Amniotic stem cell (primary cell): Measurements from ENCODE around the gene ENG.
"Not testable (repeated sequence)": the region's sequence is repeated elsewhere in the genome, so short reads cannot be mapped to it uniquely, and the experiment has no call there.

Experiments used
- DNase-seq: peaks from one replicate; lab custom pipeline; 2025; lab: John Stamatoyannopoulos, UW

Gene ENG

DNA sequence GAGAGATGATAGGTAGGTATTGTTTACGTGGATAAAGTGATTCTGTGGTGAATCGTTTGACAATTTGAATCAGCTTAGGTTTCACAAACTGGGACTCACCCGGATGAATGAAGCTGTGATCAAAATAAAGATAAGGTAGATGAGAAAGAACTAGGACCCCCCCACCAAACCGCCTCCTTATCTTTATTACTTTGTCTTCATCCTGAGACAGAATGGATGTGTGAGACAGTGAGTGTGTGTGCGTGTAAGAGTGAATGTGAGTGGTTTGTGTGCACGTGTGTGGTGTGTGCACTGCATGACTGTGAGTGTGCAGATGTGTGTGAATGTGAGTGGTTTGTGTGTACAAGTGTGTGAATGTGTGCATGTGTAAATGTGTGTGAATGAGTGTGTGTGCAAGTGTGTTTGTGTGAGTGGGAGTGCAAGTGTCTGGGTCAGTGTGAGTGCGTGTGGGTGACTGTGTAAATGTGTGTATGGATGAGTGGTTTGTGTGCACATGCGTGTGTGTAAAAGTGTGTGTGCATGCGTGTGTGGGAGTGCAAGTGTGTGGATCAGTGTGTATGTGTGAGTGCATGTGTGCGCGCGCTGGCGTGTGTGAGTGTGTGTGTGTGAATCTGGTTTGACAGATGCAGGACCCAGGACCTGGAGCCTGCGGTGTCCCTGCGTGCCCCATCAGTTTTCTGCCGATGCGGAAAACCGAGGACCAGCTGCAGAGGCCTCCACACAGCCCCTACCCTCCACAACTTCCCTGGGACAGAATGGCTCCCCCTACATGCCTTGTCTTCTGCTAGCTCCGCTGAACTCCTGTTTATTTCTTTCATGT, 11.4 kb upstream of the ENG start:
- no peak for DNase-seq

GRCh38 chr9:127863191-127863621, 8.7 kb upstream of the ENG start:
- no peak for DNase-seq

DNA sequence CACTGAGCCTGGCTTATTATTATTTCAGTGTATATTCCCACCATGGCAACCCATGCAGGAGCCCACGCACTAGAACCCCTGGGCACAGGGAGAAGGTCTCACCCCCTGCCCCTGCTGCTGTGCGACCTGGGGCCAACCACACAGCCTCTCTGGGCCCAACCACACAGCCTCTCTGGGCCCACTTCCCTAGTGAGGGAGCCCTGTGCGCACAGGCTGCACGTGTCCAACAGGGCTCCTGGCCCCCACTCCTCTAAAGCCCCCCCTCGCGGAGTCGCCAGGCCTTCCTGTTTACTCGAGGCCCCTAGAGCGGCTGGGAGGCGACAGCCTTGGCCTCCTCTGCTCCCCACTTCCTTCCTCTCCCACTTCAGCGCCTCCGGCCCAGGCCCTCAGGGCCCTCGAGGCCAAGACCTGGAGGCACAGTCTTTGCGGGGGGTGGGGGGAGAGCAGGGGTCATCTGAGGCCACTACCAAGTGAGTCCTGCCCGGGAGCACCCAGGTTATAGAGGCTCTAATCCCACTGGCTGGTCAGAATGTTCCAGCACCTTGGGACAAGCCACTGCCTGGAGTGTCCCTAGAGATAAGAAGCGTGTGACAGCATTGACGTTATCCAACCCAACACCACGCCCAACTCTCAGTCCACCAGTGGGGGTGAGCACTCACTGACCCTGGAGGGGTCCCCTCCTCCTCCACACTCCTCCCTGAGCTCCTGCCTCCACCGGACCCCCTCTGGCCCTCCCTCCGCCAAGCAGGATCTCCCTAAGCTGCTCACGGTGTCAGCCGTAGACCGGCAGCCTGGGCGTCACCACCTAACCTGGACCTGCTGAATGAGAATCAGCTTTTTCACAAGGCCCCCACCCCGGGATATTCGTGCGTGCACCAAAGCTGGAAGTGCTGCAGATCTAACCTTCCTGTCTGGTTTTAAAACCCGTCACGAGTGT, 7.9 kb upstream of the ENG start:
- DNase-seq = no peak

DNA sequence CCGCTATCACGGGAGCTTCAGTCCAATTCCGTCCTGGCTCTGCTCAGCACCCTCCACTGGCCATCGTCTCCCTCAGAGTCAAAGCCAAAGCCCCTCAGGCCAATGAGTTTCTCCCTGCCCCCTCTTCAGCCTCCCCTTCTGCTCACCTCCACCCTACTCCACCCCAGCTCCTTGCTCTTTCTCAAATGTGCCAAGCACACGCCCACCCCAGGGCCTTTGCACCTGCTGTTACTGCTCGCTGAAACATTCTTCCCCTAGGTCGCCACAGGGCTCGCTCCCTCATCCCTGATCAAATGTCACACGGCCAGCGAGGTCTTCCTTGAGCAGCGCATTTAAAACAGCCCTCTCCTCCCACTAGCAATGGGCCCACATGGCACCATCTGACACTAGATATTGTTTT, 6.3 kb upstream of the ENG start:
- no peak for DNase-seq

- DNase-seq = no peak
These were observed 5.8 kb upstream of the ENG start for GRCh38 chr9:127860260-127860659.

- DNase-seq = no peak
These were observed 3.6 kb upstream of the ENG start for GRCh38 chr9:127858041-127858512.

DNA sequence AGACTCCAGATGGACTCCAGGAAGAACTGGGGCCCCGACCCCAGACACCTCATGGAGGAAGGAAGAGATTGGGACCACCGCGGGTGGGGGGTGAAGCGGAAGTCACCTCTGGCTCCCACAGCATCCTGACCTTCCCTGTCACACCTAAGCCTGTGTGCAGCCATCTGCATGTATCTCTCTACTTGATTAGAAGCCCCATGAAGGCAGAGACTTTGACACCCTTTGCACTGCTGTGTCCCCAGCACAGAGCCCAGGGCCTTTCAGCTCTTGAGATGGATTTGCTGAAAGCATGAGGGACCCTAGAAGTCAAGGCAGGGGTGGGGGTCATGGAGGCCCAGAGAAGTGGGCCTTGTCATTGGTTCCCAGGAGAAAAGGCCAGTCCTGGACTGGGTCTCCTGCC, 2.8 kb upstream of the ENG start:
- no peak for DNase-seq

- DNase-seq = no peak
These were observed 2.3 kb upstream of the ENG start for GRCh38 chr9:127856729-127857116.

DNA sequence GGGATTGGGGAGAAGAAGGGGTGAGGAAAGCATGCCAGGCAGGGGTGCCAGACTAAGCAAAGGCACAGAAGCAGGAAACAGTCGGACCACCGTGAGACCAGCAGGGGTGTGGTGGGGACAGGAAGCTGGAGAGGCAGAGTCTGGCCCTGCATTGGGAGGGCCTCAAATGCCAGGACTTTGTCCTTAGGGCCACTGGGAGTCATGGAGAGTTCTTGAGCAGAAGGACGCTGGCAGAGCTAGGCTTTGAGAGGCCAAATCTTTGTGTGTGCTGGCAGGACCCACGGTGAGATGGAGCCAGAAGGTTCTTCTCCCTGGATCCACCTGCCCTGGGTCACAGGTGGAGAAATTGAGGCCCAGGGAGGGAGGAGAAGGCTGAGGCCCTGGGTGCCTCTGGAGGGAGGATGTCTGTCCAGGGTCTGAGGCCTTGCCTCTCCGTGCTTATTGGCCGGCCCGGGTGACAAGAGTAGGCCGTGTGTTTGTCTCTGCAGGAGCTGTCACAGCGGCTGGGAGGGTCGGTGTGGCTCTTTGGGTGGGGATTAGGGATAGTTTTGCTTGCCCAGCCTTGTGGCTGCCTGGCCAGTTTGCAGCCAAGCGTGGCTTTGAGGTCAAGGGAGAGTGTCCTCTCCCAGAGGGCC, 1.8 kb upstream of the ENG start:
- DNase-seq = no peak

DNA sequence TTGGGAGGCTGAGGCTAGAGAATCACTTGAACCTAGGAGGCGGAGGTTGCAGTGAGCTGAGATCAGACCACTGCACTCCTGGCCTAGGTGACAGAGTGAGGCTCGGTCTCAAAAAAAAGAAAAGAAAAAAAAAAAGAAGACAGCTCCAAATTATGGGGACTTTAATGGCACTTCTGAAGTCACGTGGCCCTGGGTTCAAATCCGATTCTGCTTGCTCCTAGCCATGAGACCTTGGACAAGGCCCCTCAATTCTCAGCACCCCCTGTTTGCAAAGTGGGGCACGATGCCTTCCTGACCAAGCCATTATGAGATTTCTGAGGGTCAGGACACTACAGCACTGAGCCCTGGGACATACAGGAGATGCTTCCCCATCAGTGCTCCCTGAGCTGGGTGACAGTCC, 1.1 kb upstream of the ENG start:
- no peak for DNase-seq

DNA sequence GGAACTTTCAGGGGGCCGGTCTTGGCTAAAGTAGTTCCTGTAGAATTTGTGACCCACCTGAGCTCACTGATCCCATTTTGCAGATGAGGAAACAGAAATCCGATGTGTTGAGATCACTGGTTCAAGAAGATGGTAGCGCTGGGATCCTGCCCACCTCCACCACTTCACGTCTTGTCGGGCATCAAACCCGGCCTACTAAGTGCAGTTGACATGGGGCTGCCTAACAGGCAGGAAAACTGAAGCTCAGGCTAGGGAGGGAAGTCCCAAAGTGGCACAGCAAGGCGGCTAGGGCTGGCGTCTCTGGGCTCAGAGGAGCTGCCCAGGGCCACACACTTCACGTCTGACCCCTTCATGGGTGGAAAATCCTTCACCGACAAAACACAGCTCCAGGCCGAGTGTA, 502 bp upstream of the ENG start:
- DNase-seq = no peak

- no peak for DNase-seq
These were observed 910 bp downstream of the ENG start for GRCh38 chr9:127853312-127854183.

DNA sequence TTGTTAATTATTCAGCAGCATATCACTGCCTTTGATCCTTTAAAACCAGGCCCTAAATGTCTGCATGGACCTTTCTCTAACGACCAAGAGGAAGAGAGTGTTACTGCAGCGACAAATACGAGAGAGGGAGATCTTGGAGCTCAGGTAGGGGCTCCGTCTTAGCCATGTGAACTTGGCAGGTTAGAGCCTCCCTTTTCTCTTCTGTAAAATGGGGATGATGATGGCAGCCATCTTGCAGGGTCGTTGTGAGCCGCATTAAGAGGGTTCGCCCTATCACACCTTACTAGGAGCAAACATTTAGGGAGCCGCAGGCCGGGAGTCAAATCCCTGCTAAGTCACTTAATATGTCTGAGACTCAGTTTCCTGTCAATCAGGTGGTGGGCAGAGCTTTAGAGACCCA, 1.6 kb downstream of the ENG start:
- DNase-seq = no peak

GRCh38 chr9:127850286-127850830, 4.1 kb downstream of the ENG start:
- no peak for DNase-seq

DNA sequence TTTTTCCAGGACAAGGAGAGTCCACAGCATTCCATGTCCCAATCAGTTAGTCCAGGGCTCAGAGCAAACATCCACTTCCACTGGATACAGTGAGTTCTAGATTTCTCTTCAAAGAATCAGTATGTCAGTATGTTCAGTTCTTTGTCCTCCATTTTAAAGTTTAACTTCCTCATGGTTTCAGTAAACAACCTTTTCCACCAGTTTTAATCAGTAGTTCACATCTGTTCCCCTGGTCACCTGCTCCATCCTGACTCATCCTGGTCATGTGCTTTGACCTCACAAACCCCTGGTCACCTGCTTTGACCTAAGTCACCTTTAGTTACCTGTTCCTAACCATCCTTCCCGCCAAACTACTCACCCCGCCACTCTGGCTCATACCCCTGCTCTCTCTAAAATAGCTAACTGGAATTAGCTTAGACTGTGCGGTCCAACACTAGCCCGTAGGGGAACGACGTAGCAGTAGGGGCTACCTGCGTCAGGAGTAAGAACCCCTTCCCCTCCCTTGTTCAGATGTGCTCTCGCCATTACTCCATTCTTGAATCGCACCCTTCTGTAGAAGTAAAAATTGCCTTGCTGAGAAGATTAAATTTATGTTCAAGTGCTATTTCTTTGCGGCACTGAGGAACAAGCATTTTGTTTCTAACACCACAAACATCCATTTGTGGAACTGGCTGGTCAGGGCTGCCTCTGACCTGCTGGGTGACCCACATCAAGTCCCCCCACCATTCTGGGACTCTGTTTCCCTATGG, 5.5 kb downstream of the ENG start:
- no peak for DNase-seq

DNA sequence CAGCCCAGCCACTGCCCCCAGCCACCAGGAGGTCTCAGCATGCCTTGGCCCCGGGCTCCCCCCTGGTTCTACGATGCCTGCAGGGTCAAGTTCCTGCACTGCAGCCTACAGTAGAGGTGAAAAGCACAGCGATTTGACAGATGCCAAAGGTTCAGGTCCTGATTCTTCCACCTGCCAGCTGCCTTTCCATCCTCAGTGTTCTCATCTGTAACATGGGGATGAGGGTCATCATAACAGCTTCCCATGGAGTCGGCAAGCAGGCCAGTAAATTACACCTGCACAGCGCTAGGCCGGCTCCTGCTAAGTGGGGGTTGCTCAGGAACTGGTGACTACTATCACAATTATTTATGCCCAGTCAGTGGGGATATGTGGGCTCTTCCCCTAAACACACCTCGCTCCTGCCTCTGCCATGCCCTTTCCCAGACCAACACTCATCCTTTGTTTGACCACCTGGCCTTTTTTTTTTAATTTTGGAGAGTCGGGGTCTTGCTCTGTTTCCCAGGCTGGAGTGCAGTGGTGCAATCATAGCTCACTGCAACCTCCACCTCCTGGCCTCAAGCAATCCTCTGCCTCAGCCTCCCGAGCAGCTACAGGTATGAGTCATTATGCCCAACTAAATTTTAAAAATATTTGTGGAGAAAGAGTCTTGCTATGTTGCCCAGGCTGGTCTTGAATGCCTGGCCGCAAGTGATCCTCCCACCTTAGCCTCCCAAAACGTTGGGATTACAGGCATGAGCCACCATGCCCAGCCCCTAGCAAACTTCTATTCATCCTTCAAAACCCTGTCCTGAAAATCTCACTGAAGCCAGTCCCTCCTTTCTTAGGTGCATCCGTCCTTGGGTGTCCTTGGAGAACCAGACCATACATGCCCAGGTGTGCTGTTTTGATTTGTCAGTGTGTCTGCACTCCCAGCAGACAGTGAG, 6.4 kb downstream of the ENG start:
- DNase-seq = no peak

GRCh38 chr9:127847178-127847510, 7.3 kb downstream of the ENG start:
- DNase-seq = no peak

- no peak for DNase-seq
These were observed 7.8 kb downstream of the ENG start for GRCh38 chr9:127846443-127847177.

DNA sequence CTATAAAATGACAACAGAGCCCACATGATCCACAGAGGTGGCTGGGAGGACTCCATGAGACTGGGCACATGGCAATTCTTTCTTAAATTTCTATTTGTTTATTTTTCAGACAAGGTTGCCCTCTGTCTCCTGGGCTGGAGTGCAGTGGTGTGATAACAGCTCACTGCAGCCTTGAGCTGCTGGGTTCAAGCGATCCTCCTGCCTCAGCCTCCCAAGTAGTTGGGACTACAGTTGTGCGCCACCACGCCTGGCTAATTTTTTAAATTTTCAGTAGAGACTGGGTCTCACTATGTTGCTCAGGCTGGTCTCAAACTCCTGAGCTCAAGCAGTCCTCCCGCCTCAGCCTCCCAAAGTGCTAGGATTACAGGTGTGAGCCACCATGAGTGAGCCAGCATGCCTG, 8.8 kb downstream of the ENG start:
- not testable (repeated sequence) for DNase-seq
